HG02623 (cell line): ENCODE results near the gene DNAJB8.

Experiments used
- ATAC-seq: cut with Tn5 transposase; IDR thresholded peaks from one replicate; pipeline ENCODE4 v1.9.1; 2021; ENCODE audit warnings: moderate library complexity; ENCODE audit not compliant: unreplicated experiment

DNAJB8 gene

GRCh38 chr3:128484404-128485281 is 18.0 kb upstream of the DNAJB8 start:
- no peak for ATAC-seq

DNA sequence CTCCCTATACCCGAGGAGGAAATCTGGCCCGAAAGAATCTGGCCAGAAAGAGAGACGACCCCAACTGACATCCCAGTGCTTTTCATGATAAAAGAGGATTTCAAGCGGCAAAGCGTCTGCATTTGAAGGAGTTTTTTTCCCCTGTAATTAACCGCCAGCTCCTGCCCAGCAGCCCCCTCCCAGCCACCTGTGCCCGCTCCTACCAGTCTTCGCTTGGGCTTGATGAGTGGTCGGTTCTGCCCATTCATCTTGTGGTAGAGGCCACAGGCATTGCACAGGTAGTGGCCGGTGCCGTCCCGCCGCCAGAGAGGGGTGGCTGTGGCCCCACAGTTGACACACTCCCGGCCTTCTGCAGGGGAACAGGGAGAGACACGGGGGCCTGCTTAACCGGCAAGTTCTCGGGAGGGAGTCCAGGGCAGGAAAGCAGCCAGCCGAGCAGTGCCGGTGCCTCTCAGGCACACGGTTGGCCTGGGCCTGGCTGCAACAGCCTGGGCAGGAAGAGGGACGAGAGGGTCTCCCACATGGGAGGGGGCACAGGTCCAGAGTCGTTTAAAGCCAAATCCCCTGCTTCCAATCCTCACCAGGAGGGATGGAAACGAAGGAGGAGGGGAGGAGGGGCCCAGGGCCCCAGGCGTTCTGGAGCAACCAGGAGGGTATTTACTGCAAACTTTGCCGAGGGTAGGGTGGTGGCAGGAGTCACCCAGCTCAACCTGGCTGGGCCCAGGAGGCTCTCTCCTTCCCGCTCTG is 17.1 kb upstream of the DNAJB8 start:
- no peak for ATAC-seq

DNA sequence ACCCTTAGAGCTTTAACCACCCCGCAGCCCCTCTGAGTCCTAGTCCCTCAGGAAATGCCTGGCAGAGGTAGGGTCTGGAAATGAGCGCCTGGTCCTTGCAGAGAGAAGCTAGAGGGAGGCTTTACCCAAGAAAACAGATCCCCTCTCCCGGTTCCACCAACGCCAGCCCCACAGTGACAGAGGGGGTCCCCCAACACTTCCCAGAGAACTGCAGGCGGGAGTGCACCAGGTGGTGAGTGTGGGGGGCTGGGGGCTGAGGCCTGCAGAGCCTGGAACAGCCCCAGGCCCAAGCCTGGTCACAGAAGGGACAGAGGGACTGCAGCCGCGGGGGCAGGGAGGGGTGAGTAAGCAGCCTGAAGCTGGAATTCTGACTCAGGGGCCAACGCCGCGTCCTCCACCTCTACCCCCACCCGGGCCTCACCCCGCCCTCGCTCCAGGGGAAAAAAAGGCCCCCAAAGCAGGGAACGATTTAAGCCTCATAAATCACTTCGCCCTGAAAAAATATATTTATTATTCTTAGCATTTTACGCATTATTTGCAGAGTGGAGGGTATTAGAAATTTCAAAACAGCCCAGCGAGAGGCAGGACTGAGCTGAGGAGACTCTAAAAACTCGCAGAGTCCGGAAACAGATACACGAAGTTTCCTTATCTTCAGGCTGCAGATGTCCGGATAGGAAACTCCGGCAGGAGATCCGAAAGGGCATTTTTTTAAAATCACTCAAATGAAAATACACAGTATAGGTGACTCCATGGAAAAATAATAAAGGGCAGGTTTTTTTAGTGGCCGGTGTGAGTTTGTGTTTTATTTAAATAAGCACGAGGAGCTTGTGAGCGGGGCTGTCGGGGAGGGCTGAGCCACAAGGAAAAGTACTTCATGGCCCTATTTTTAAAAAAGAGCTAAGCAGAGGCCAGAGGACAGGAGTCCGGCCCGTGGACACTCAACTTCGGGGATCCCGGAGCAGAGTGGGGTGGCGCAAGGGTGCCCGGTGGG is 16.3 kb upstream of the DNAJB8 start:
- no peak for ATAC-seq

GRCh38 chr3:128482175-128482574 is 15.5 kb upstream of the DNAJB8 start:
- no peak for ATAC-seq

DNA sequence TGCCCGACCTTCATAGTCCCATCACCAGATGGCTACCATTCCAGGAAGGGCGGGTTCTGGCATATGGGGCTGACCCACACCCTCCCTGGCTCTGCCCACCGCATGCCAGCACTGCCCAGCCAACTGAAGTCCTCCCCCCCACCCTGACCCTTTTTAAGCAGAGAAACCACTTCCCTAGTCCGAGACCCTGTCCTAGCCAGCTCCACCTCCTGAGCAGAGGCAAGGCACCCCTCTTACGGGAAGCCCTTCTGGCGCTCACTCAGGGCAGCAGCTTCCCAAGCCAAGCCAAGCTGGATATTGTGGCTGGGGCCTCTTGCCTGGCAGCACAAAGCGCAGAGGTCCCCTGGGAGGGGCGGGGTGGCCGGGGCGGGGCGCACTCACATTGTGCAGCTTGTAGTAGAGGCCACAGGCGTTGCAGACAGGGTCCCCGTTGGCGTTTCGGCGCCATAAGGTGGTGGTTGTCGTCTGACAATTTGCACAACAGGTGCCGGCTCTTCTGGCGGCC is 14.8 kb upstream of the DNAJB8 start:
- ATAC-seq = no peak

DNA sequence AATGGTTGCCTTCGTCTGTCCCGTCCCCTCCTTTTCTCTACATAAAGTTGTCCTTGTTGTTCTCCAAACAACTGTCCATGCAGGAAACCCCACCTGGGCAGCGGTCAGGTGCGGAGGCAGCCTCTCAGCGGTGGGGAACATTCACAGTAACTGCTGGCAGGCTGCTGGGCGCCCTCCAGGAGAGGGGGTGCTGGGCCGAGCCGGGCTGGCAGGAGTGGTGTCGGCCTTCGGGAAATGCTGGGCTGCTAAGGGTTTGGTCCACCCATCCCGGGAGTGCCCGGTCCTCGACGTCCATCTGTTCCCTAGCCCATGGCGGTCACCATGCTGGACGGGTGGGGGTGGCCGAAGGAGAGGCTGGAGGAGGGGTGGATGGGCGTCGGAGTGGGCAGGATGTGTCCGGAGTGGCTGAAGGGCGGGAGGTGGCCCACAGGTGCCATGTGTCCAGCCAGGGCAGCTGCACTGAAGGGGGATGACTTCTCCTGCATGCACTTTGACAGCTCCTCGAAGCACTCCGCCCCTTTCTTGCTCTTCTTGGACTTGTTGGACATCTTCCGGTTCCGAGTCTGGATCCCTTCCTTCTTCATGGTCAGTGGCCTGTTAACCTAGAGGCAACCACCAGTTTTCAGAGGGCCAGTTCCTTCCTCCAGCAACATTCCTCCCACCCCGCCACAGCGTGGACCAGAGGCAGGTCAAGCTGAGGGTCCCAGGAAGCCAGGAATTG is 14.2 kb upstream of the DNAJB8 start:
- no peak for ATAC-seq

- ATAC-seq = no peak
Observed at GRCh38 chr3:128480278-128480677, 13.6 kb upstream of the DNAJB8 start.

- no peak for ATAC-seq
Observed at GRCh38 chr3:128479558-128480086, 12.9 kb upstream of the DNAJB8 start.

- ATAC-seq = no peak
Observed at GRCh38 chr3:128478576-128479506, 12.2 kb upstream of the DNAJB8 start.

- no peak for ATAC-seq
Observed at GRCh38 chr3:128476659-128477058, 10.0 kb upstream of the DNAJB8 start.

GRCh38 chr3:128475355-128475754 is 8.7 kb upstream of the DNAJB8 start:
- no peak for ATAC-seq

DNA sequence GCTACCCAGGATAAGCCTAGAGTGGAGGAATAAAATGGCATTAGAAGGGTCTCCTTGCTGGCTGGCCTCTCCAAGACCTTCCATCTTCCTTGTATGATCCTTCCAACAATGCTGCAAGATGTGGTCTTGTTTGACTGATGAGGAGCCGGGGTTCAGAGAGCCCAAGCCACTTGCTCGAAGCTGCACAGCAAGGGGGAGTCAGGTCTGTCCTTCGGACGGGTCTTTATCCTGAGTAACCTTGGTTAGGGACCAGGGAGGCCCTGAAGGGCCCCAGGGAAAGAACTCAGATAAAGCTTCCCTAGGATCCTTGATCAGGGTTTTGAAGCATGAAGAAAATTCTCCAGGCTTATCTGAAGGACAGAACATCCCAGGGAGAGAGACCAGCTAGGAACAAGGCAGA is 7.0 kb upstream of the DNAJB8 start:
- no peak for ATAC-seq

- ATAC-seq = no peak
Observed at GRCh38 chr3:128473180-128473519, 6.5 kb upstream of the DNAJB8 start.

GRCh38 chr3:128472449-128473179 is 5.9 kb upstream of the DNAJB8 start:
- no peak for ATAC-seq

GRCh38 chr3:128471720-128472119 is 5.0 kb upstream of the DNAJB8 start:
- ATAC-seq = no peak

GRCh38 chr3:128471110-128471509 is 4.4 kb upstream of the DNAJB8 start:
- no peak for ATAC-seq

- ATAC-seq = no peak
Observed at GRCh38 chr3:128470134-128470899, 3.6 kb upstream of the DNAJB8 start.

DNA sequence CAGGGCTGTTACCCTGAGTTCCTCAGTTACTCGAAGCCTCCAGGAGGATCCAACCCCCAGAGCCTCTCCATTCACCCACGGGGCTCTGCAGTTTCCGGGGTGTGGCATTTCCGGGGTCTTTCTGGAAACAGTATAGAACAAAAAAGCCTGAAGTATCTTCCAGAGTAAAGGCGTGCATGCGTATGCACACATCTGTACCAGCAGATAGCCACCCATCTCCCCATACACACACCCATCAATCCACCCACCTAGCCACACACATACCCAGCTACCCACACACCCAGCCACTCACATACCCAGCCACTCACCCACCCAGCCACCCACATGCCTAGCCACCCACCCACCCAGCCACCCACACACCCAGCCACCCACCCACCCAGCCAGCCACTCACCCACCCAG is 2.9 kb upstream of the DNAJB8 start:
- ATAC-seq = no peak
